Measurements from ENCODE around the gene IPO5.
"Not testable (repeated sequence)": the region's sequence is repeated elsewhere in the genome, so short reads cannot be mapped to it uniquely, and the experiment has no call there.

Gene IPO5

DNA sequence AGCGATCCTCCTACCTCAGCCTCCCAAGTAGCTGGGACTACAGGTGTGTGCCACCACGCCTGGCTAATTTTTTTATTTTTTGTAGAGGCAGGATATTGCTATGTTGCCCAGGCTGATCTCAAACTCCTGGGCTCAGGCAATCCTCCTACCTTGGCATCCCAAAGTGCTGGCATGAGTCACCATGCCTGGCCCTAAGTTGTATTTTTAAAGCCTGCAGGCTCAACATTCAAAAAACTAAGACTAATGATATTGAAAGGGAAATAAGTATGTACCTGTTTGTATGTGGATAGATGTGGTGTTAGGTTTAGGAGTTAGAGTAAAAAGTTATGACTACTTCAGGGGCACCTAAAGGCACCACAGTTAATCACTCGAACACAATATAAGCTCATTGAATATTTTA lies 5.4 kb upstream of the IPO5 start:
- DNase-seq (ENCODE audit: low read depth), result no peak
- H3K4me3 ChIP-seq (ENCODE audit: low read depth, low read length), result no peak overlapping the region
- TF ChIP-seq MYC (IDR thresholded peaks at IDR 0.05; ENCODE audit: low read depth, low read length) (no peak), POLR2A (IDR thresholded peaks at IDR 0.05; ENCODE audit: extremely low read depth, insufficient read length) (no peak)
- TF ChIP-seq, protein P1, sequence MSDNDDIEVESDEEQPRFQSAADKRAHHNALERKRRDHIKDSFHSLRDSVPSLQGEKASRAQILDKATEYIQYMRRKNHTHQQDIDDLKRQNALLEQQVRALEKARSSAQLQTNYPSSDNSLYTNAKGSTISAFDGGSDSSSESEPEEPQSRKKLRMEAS (IDR thresholded peaks at IDR 0.05; ENCODE audit: low read depth, low read length), result no peak
- TF ChIP-seq, protein P2, sequence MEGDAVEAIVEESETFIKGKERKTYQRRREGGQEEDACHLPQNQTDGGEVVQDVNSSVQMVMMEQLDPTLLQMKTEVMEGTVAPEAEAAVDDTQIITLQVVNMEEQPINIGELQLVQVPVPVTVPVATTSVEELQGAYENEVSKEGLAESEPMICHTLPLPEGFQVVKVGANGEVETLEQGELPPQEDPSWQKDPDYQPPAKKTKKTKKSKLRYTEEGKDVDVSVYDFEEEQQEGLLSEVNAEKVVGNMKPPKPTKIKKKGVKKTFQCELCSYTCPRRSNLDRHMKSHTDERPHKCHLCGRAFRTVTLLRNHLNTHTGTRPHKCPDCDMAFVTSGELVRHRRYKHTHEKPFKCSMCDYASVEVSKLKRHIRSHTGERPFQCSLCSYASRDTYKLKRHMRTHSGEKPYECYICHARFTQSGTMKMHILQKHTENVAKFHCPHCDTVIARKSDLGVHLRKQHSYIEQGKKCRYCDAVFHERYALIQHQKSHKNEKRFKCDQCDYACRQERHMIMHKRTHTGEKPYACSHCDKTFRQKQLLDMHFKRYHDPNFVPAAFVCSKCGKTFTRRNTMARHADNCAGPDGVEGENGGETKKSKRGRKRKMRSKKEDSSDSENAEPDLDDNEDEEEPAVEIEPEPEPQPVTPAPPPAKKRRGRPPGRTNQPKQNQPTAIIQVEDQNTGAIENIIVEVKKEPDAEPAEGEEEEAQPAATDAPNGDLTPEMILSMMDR (IDR thresholded peaks at IDR 0.05; ENCODE audit: low read depth, low read length), result no peak

DNA sequence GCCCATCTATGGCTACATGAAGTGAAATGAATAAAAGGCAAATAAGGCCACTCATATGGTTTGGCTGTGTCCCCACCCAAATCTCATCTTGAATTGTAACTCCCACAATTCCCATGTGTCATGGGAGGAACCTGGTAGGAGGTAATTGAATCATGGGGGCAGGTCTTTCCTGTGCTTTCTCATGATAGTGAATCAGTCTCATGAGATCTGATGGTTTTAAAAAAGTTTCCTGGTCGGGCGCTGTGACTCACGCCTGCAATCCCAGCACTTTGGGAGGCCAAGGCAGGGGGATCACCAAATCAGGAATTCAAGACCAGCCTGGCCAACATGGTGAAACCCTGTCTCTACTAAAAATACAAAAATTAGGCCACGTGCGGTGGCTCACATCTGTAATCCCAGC lies 4.2 kb upstream of the IPO5 start:
- not testable (repeated sequence) for DNase-seq (ENCODE audit: low read depth); H3K4me3 ChIP-seq (ENCODE audit: low read depth, low read length)

DNA sequence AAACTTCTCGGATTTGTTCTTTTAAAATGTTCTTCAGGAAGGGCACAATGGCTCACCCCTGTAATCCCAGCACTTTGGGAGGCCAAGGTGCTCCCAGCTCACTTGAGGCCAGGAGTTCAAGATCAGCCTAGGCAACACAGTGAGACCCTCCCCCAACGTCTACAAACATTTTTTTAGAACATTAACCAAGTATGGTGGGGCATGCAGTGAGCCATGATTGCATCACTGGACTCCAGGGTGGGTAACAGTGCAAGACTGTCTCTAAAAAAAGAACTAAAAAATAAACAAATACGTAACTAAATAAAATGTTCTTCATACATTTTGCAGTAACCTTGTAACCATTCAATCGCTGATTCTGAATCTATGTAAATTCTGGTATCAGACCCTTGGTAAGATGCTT lies 2.1 kb upstream of the IPO5 start:
- TF ChIP-seq, protein P1 (IDR thresholded peaks at IDR 0.05; ENCODE audit: low read depth, low read length), result no peak
- TF ChIP-seq POLR2A (IDR thresholded peaks at IDR 0.05; ENCODE audit: extremely low read depth, insufficient read length) (no peak), MYC (IDR thresholded peaks at IDR 0.05; ENCODE audit: low read depth, low read length) (no peak)
- TF ChIP-seq, protein P2 (IDR thresholded peaks at IDR 0.05; ENCODE audit: low read depth, low read length), result no peak
- no peak for DNase-seq (ENCODE audit: low read depth)

DNA sequence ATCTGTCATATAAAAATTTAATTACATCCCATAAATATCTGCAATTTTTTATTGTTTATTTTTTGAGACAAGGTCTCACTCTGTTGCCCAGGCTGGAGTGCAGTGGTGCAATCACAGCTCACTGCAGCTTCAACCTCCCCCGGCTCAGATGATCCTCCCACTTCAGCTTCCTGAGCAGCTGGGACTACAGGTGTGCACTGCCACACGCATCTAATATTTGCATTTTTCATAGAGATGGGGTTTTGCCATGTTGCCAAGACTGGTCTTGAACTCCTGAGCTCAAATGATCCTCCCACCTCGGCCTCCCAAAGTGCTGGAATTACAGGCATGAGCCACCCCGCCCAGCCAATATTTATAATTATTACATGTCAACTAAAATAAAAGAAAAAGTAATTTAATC lies 644 bp upstream of the IPO5 start:
- DNase-seq (ENCODE audit: low read depth); H3K4me3 ChIP-seq (ENCODE audit: low read depth, low read length): not testable (repeated sequence)

More for the DNA sequence above, 2.1 kb upstream of the IPO5 start:
- H3K4me3 ChIP-seq (ENCODE audit: low read depth, low read length), result no peak overlapping the region

DNA sequence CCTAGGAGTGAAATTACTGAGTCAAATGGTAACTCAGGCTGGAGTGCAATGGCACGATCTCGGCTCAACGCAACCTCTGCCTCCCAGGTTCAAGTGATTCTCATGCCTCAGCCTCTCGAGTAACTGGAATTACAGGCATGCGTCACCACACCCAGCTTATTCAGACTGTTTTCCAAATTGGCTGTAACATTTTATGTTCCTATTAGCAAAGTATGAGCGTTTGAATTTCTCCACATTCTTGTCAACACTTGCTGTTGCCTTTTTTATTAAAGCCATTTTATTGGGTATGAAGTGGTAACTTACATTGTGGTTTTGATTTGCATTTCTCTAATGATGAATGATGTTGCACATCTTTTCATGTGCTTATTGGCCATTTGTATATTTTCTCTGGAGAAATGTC lies 7.9 kb downstream of the IPO5 start:
- TF ChIP-seq, protein P2 (IDR thresholded peaks at IDR 0.05; ENCODE audit: low read depth, low read length), result no peak
- TF ChIP-seq POLR2A (IDR thresholded peaks at IDR 0.05; ENCODE audit: extremely low read depth, insufficient read length) (no peak), MYC (IDR thresholded peaks at IDR 0.05; ENCODE audit: low read depth, low read length) (no peak)
- TF ChIP-seq, protein P1 (IDR thresholded peaks at IDR 0.05; ENCODE audit: low read depth, low read length), result no peak
- DNase-seq (ENCODE audit: low read depth), result no peak
- H3K4me3 ChIP-seq (ENCODE audit: low read depth, low read length), result no peak overlapping the region

DNA sequence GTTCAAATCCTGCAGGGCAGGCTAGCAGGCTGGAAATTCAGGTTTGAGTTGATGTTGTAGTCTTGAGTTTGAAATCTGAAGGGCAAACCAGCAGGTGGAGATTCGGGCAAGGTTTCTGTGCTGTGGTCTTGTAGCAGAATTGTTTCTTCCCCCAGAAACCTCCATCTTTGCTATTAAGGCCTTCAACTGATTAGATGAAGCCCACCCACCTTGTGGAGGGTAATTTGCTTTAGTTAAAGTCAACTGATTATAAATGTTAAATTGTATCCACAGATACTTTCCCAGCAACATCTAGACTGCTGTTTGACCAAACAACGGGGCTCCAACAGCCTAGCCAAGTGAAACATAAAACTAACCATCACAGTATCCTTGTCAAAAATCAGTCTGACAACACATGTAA lies 9.4 kb downstream of the IPO5 start:
- DNase-seq (ENCODE audit: low read depth), result no peak
- no peak overlapping the region for H3K4me3 ChIP-seq (ENCODE audit: low read depth, low read length)
- TF ChIP-seq POLR2A (IDR thresholded peaks at IDR 0.05; ENCODE audit: extremely low read depth, insufficient read length), result no peak
- TF ChIP-seq MYC (IDR thresholded peaks at IDR 0.05; ENCODE audit: low read depth, low read length), result no peak
- TF ChIP-seq, protein P1 (IDR thresholded peaks at IDR 0.05; ENCODE audit: low read depth, low read length), result no peak
- TF ChIP-seq, protein P2 (IDR thresholded peaks at IDR 0.05; ENCODE audit: low read depth, low read length), result no peak

DNA sequence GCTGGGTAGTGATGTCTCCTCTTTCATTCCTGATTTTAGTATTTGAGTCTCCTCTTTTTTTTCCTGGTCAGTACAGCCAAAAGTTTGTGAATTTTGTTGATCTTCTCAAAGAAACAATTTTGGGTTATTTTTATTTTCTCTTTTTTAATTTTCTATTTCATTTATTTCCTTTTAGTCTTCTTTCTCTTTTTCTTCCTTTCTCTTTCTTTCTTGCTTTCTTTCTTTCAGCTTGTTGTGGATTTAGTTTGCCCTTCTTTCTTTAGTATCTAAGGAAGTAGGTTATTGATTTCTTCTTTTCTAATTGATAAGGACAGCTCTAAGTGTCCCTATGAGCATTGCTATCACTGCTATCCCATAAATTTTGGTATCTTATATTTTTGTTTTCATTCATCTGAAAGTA lies 13.8 kb downstream of the IPO5 start:
- TF ChIP-seq, protein P1 (IDR thresholded peaks at IDR 0.05; ENCODE audit: low read depth, low read length), result no peak
- TF ChIP-seq POLR2A (IDR thresholded peaks at IDR 0.05; ENCODE audit: extremely low read depth, insufficient read length) (no peak), MYC (IDR thresholded peaks at IDR 0.05; ENCODE audit: low read depth, low read length) (no peak)
- TF ChIP-seq, protein P2 (IDR thresholded peaks at IDR 0.05; ENCODE audit: low read depth, low read length), result no peak
- no peak overlapping the region for H3K4me3 ChIP-seq (ENCODE audit: low read depth, low read length)
- no peak for DNase-seq (ENCODE audit: low read depth)

Measured in NB4 (cell line).